NCI-H2081 (cell line): ENCODE results near the gene RPLP1.
"Not testable (repeated sequence)": the region's sequence is repeated elsewhere in the genome, so short reads cannot be mapped to it uniquely, and the experiment has no call there.

ENCODE experiments used
- DNase-seq, 2 experiments: peaks; one replicate each; lab custom pipeline; 2025; lab: John Stamatoyannopoulos, UW

RPLP1 gene

DNA sequence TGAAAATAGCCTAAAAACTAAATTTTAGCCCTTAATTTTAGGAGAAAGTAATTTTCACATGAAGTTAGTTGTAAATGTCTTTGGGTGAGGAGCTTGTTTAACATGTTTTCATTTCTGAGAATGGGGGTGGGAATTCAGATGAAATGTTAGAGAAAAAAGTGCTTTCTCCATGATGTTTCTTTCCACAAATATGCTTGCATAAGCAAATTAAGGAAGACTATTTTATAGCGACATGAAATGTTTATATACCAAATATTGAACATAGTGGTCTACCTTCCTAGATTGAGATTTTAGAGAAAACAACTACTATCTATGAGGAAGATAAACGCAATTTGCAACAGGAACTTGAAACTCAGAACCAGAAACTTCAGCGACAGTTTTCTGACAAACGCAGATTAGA, 13.0 kb upstream of the RPLP1 start:
- DNase-seq, result no peak

- DNase-seq, result no peak
Observed at GRCh38 chr15:69443032-69443611, 9.5 kb upstream of the RPLP1 start.

DNA sequence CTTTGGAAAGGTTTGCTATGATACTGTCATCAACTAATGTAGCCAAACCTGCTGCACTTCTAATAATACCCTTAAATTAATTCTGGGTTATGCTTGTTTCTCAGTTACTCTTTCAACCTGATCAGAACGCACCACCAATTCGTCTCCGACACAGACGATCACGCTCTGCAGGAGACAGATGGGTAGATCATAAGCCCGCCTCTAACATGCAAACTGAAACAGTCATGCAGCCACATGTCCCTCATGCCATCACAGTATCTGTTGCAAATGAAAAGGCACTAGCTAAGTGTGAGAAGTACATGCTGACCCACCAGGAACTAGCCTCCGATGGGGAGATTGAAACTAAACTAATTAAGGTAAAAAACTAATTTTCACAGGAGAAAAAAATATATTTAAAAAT, 7.9 kb upstream of the RPLP1 start:
- DNase-seq, result no peak

GRCh38 chr15:69446953-69447352, 5.7 kb upstream of the RPLP1 start:
- no peak for DNase-seq

DNA sequence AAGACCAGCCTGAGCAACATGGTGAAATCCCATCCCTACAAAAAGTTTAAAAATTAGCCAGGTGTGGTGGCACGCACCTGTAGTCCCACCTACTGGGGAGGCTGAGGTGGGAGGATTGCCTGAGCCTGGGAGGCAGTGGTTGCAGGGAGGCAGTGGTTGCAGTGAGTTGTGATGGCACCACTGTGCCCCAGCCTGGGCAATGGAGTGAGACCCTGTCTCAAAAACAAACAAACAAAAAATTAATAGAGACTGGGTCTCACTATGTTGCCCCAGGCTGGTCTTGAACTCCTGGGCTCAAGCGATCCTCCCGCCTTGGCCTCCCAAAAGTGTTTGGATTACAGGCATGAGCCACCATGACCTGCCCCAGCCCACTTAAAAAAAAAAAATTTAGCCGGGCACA, 2.4 kb upstream of the RPLP1 start:
- not testable (repeated sequence) for DNase-seq

DNA sequence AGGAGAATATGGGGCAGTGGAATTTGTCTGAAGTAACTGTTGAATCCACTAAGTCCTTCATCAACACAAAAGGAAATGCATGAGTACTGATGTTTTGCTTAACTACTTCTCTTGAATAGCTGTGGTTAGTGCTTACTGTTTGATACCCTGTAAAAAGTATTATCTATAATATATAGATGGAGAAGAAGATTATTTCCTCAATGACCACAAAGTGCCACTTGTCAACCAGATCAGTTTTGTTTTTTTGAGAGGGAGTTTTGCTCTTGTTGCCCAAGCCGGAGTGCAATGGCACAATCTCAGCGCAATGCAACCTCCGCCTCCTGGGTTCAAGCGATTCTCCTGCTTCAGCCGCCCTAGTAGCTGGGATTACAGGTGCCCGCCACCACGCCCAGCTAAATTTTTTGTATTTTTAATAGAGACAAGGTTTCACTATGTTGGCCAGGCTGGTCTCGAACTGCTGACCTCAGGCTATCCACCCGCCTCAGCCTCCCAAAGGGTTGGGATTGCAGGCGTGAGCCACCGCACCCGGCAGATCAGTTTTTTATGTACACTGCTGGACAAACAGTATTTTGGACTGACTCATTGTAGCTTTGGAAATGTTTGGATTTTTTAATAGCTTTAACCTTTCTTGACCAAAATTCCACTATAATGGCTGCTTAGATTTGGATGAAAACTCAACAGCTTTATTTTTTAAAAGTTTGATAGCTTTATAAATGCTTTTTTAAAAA, 1.5 kb upstream of the RPLP1 start:
- no peak for DNase-seq

GRCh38 chr15:69451951-69452691, 497 bp upstream of the RPLP1 start:
- peak in 1 of 2 experiments; percentile 57 for DNase-seq

DNA sequence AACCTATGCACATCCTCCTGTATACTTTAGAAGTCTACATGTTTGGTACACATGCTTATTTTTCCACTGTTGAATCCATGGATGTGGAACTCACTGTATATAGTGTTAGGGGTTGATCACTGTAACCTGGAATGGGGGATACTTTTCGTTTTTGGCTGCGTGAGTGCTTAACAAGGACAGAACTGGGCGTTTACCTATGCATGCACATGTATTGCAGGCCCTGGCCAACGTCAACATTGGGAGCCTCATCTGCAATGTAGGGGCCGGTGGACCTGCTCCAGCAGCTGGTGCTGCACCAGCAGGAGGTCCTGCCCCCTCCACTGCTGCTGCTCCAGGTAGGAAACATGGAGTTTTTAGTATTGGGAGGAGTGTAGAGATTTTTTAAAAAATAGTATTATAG, 2.3 kb downstream of the RPLP1 start:
- DNase-seq, result no peak

DNA sequence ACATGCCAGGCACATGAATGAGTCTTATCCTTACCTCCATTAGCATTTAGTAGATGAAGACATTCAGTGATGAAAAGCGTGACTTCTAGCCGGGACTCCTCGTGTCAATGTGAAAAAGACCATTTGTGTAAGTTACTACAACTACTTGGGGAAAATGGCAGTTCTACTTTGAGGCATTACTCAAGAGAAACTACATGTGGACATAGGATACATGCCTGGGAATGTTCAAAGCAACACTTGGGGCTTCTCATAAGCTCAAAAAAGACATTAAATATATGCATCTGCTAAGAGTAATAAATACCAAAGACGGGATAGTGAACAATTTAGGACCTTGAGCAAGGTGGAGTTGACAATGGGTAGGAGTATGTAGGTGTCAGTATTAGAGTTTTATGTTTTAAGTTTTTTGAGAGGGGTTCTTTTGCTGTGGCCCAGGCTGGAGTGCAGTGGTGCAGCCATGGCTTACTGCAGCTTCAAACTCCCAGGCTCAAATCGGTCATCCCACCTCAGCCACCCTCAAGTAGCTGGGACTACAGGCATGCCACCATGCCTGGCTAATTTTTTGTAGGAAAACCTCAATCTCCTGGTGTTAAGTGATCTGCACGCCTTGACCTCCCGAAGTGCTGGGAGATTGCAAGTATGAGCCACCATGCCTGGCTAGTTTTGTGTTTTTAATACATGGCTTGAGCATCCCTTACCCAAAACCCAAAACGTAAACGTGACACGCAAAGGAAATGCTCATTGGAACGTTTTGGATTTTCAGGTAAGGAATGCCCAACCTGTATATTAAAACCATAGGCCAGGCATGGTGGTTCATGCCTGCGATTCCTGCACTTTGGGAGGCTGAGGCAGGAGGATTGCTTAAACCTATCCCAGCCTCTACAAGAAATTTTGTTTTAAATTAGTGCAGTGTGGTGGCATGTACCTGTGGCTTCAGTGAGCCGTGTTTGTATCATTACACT, 3.9 kb downstream of the RPLP1 start:
- no peak for DNase-seq

- no peak for DNase-seq
Observed at GRCh38 chr15:69457304-69458280, 5.0 kb downstream of the RPLP1 start.

- no peak for DNase-seq
Observed at GRCh38 chr15:69459066-69459465, 6.4 kb downstream of the RPLP1 start.

GRCh38 chr15:69460481-69460880, 7.9 kb downstream of the RPLP1 start:
- DNase-seq, result no peak

DNA sequence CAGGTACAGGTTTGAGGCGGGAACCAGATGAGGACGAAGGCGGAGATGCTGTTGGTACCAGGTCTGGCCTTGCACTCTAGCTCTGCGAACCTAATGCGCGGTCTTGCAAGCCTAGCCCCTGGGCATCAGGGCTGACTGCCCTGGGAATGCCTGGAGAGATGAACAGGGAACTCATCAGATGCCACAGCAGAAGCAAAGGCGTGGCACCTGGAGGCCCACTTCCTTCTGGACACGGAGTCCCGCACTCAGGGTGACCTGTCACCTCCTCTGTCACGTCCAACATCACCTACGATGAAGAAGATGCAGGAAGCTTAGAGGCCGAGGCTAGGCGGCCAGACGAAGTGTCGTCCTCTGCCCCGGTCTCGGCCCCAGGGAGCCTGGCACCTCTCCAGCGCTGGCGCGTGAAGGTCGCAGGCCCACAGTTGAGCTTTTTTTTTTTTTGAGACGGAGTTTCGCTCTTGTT, 9.4 kb downstream of the RPLP1 start:
- no peak for DNase-seq

GRCh38 chr15:69462493-69463181, 10.0 kb downstream of the RPLP1 start:
- DNase-seq, result peak; percentile 93 to 94

- no peak for DNase-seq
Observed at GRCh38 chr15:69463182-69463756, 10.7 kb downstream of the RPLP1 start.

- no peak for DNase-seq
Observed at GRCh38 chr15:69465253-69465652, 12.6 kb downstream of the RPLP1 start.

DNA sequence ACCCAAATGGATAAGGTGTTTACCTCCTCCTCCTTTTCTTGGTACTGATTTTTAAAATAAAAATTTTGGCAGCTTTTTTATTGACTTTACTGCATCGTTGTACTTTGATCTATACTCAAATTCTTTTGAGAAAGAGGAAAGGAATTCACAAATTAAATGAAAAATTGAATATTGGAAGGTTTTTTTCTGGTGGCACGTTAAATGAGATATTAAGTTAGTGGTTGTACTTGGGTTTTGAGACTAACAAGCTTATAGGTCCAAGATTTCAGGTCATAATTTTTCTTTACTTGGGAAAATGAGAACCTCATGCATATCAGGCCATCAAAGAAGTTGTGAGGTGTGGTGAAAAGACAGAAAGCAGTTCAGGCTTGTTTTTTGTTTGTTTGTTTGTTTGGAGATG, 14.1 kb downstream of the RPLP1 start:
- no peak for DNase-seq

GRCh38 chr15:69467636-69468035, 15.0 kb downstream of the RPLP1 start:
- DNase-seq, result peak; percentile 21 to 61

DNA sequence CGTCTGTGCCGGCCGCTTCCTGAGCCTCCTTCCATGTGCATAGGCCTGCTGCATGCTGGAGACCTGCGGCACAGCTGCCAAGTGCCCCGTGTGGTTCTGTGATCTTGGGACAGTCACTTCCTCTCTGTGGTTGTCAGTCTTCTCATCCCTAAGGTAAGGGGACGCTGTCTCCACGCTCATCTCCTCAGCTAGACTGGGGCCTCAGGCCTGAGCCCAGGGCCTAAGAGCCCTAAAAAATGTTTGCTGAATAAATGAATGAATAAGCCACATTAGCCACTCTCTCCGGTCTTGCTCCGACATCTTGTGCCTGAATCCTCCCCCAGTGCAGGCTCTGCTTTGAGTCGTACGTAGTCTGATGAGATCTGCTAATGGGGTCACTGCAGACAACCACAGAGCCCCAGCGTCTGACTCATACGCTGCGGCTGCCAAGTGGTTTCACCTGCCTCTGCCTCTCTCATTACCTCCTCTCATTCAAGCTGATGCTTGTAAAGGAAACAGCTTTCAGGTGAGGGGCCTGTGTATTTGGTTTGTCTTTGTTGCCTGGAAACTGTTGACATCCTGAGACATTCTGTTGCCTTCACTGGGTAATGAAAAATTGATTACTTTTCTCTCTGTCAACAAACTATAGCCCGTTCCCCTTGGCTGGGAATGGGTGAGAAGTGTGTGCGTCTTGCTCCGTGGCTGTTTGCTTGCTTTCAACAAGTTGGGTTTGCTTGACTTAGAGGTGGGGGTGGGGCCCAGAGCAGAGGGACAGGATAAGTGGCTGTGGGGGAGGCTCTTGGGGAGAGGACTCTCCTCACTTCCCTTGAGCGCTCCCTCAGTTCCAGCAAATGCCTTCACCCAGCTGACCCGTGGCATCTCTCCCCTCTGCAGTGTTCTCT, 15.9 kb downstream of the RPLP1 start:
- DNase-seq, result peak; percentile 89 to 97
